IMR-90 (cell line): ENCODE results near the gene EHMT1. TPM values are rescaled to one million over a fixed set of nuclear protein-coding genes. Genes with fewer than 3 reads are reported as not detected.

Experiments used
- ATAC-seq: fragments of 200-7000 bp; cut with Tn5 transposase; 2 replicates; pipeline ENCODE4 v1.9.1; 2020; ENCODE audit warnings: low read depth, mild to moderate bottlenecking, moderate library complexity
- BruUV-seq: library from RNA; stranded (reverse); fragments of 400-500 nt; replicated peaks from 2 replicates; lab custom pipeline; 2021; lab: Mats Ljungman, UMichigan
- CTCF ChIA-PET: fragments of 300-600 bp; formaldehyde crosslinking; extraction: SDS; loops from one replicate; lab custom pipeline; 2021; ENCODE audit warnings: antibody characterized with exemption; lab: Yijun Ruan, JAX
- POLR2A ChIA-PET: fragments of 300-600 bp; sonication (Branson Sonifier 250); formaldehyde crosslinking; loops from one replicate; lab custom pipeline; 2022; ENCODE audit warnings: antibody characterized with exemption; ENCODE audit not compliant: unreplicated experiment; lab: Charles Lee
- DNase-seq: peaks from one replicate; pipeline ENCODE4 v3.0.0; 2013
- H2AFZ ChIP-seq: replicated peaks from 2 replicates; pipeline ENCODE3; 2013; ENCODE audit warnings: low read length, mild to moderate bottlenecking; ENCODE audit not compliant: poor library complexity
- H2AK5ac ChIP-seq: 2 replicates; pipeline ENCODE4 v1.6.1; 2013; ENCODE audit warnings: low read depth, low read length, inconsistent platforms
- H2AK9ac ChIP-seq: replicated peaks from 2 replicates; pipeline ENCODE3; 2013; ENCODE audit warnings: mild to moderate bottlenecking, low read depth, low read length, moderate library complexity; ENCODE audit not compliant: poor library complexity
- H2BK120ac ChIP-seq: 2 replicates; pipeline ENCODE4 v1.6.1; 2013; ENCODE audit warnings: low read depth, low read length, inconsistent platforms
- H2BK15ac ChIP-seq: 3 replicates; pipeline ENCODE4 v1.6.1; 2013; ENCODE audit warnings: low read depth, low read length, inconsistent platforms
- H2BK20ac ChIP-seq: 2 replicates; pipeline ENCODE4 v1.6.1; 2013; ENCODE audit warnings: low read depth, mild to moderate bottlenecking, inconsistent platforms, low read length, moderate library complexity
- H2BK5ac ChIP-seq: 2 replicates; pipeline ENCODE4 v1.6.1; 2013; ENCODE audit warnings: mild to moderate bottlenecking, low read depth, low read length, inconsistent platforms; ENCODE audit not compliant: poor library complexity, severe bottlenecking
- H3K14ac ChIP-seq: replicated peaks from 2 replicates; pipeline ENCODE4 v1.6.1; 2013; ENCODE audit warnings: low read depth, low read length, inconsistent platforms
- H3K18ac ChIP-seq: 2 replicates; pipeline ENCODE4 v1.6.1; 2013; ENCODE audit warnings: low read depth, low read length, control low read depth
- H3K23ac ChIP-seq: 2 replicates; pipeline ENCODE4 v1.6.1; 2013; ENCODE audit warnings: low read depth, low read length, inconsistent platforms
- H3K27ac ChIP-seq: 2 replicates; pipeline ENCODE4 v1.5.1; 2013; ENCODE audit warnings: mild to moderate bottlenecking, control low read depth, low read length; ENCODE audit not compliant: insufficient read depth
- H3K27me3 ChIP-seq: 2 replicates; pipeline ENCODE4 v1.6.1; 2013; ENCODE audit warnings: low read length; ENCODE audit not compliant: control insufficient read depth, insufficient read depth
- H3K36me3 ChIP-seq: 2 replicates; pipeline ENCODE4 v1.6.1; 2013; ENCODE audit warnings: low read length, mixed read lengths; ENCODE audit not compliant: control insufficient read depth, insufficient read depth
- H3K4ac ChIP-seq: 2 replicates; pipeline ENCODE4 v1.6.1; 2013; ENCODE audit warnings: low read depth, low read length, inconsistent platforms
- H3K4me1 ChIP-seq: 2 replicates; pipeline ENCODE4 v1.6.1; 2013; ENCODE audit warnings: low read length, mixed read lengths; ENCODE audit not compliant: control insufficient read depth, insufficient read depth
- H3K4me2 ChIP-seq: 2 replicates; pipeline ENCODE4 v1.6.1; 2013; ENCODE audit warnings: low read depth, mild to moderate bottlenecking, control low read depth, low read length, moderate library complexity
- H3K4me3 ChIP-seq: 2 replicates; pipeline ENCODE4 v1.5.1; 2013; ENCODE audit warnings: low read depth, mild to moderate bottlenecking, control low read depth, low read length, moderate library complexity; ENCODE audit not compliant: insufficient read depth
- H3K56ac ChIP-seq: 2 replicates; pipeline ENCODE4 v1.6.1; 2013; ENCODE audit warnings: low read length, inconsistent platforms; ENCODE audit not compliant: insufficient read depth; ENCODE audit errors: extremely low read depth
- H3K79me1 ChIP-seq, 2 experiments: 2 replicates each; pipeline ENCODE4 v1.6.1; 2013; ENCODE audit warnings: low read length in 2 of 2, inconsistent platforms in 1 of 2, low read depth in 1 of 2
- H3K9ac ChIP-seq: 2 replicates; pipeline ENCODE4 v1.6.1; 2013; ENCODE audit warnings: low read depth, low read length, control low read depth
- H3K9me1 ChIP-seq: 2 replicates; pipeline ENCODE4 v1.6.1; 2013; ENCODE audit warnings: low read length, inconsistent platforms; ENCODE audit not compliant: insufficient read depth
- H3K9me3 ChIP-seq: 2 replicates; pipeline ENCODE4 v1.6.1; 2013; ENCODE audit warnings: low read length; ENCODE audit not compliant: control insufficient read depth, insufficient read depth
- H4K20me1 ChIP-seq: 2 replicates; pipeline ENCODE4 v1.6.1; 2013; ENCODE audit warnings: low read length, inconsistent platforms; ENCODE audit not compliant: insufficient read depth
- H4K5ac ChIP-seq: 2 replicates; pipeline ENCODE4 v1.6.1; 2013; ENCODE audit warnings: mild to moderate bottlenecking, low read depth, low read length, control low read depth
- H4K8ac ChIP-seq, 2 experiments: 2 replicates each; pipeline ENCODE4 v1.6.1; 2013; ENCODE audit warnings: low read depth in 2 of 2, low read length in 2 of 2, control low read depth in 1 of 2, inconsistent platforms in 1 of 2
- H4K91ac ChIP-seq: 2 replicates; pipeline ENCODE4 v1.6.1; 2013; ENCODE audit warnings: low read depth, low read length, inconsistent platforms; ENCODE audit not compliant: insufficient read depth
- CEBPB ChIP-seq: IDR thresholded peaks from 2 replicates; pipeline ENCODE4 v1.6.1; 2012; ENCODE audit warnings: low read depth, low read length, improper control_type of control experiment
- CHD1 ChIP-seq: IDR thresholded peaks from 2 replicates; pipeline ENCODE4 v1.6.1; 2012; ENCODE audit warnings: low read depth, low read length, improper control_type of control experiment
- CTCF ChIP-seq: conservative IDR thresholded peaks from 2 replicates; pipeline ENCODE4 v1.5.1; 2012; ENCODE audit warnings: mild to moderate bottlenecking, low read depth, low read length, improper control_type of control experiment
- FOS ChIP-seq: fragments of 150-350 bp; IDR thresholded peaks from 2 replicates; pipeline ENCODE4 v1.6.1; 2016; ENCODE audit warnings: low read depth, low read length
- MAFK ChIP-seq: IDR thresholded peaks from 2 replicates; pipeline ENCODE4 v1.6.1; 2012; ENCODE audit warnings: low read depth, low read length, improper control_type of control experiment
- MAZ ChIP-seq: IDR thresholded peaks from 2 replicates; pipeline ENCODE4 v1.6.1; 2012; ENCODE audit warnings: low read depth, mild to moderate bottlenecking, low read length, improper control_type of control experiment, moderate library complexity, borderline replicate concordance
- MXI1 ChIP-seq: IDR thresholded peaks from 2 replicates; pipeline ENCODE4 v1.6.1; 2012; ENCODE audit warnings: low read depth, mild to moderate bottlenecking, low read length, moderate library complexity, borderline replicate concordance
- NFE2L2 ChIP-seq: fragments of 150-350 bp; IDR thresholded peaks from 2 replicates; pipeline ENCODE4 v1.6.1; 2016; ENCODE audit warnings: low read depth, mild to moderate bottlenecking, low read length
- POLR2A ChIP-seq: IDR thresholded peaks from 2 replicates; pipeline ENCODE4 v1.6.1; 2012; ENCODE audit warnings: mild to moderate bottlenecking, low read depth, low read length
- RAD21 ChIP-seq: IDR thresholded peaks from 2 replicates; pipeline ENCODE4 v1.6.1; 2012; ENCODE audit warnings: low read length, improper control_type of control experiment
- RFX5 ChIP-seq: IDR thresholded peaks from 2 replicates; pipeline ENCODE4 v1.8.0; 2012; ENCODE audit warnings: low read depth, mild to moderate bottlenecking, low read length, moderate library complexity
- SMC3 ChIP-seq: fragments of 150-350 bp; IDR thresholded peaks from 2 replicates; pipeline ENCODE4 v1.6.1; 2016; ENCODE audit warnings: low read depth, mild to moderate bottlenecking, antibody characterized with exemption, low read length, moderate library complexity
- WGBS, 2 experiments: methylation state at CpG; one replicate each; pipeline versions ENCODE4 v1.1.5 to v1.1.7; 2013; ENCODE audit warnings: missing lambda C conversion rate in 2 of 2; ENCODE audit not compliant: insufficient read length in 1 of 2; ENCODE audit errors: extremely low coverage in 2 of 2; 5-methylcytosine and 5-hydroxymethylcytosine counted together
- dilution Hi-C: fragments of 300-500 bp; cut with HindIII; formaldehyde crosslinking; loops from one replicate; pipeline ENCODE4 v1.14.3; 2018; ENCODE audit warnings: low sequenced_read_pairs; ENCODE audit not compliant: unreplicated experiment
- in situ Hi-C: fragments of 300-500 bp; cut with MboI; formaldehyde crosslinking; loops from 3 replicates; pipeline ENCODE4 v1.14.3; 2019; ENCODE audit warnings: low sequenced_read_pairs, inconsistent platforms, mixed read lengths
- intact Hi-C: fragments of 100-400 bp; cut with micrococcal nuclease; formaldehyde crosslinking; loops from 2 replicates; pipeline ENCODE4 v1.10.0; 2022
- polyA plus RNA-seq, 3 experiments: library from polyadenylated mRNA; depleted of rRNA; stranded (reverse); fragments of >200 nt; gene quantifications; 2 replicates each; pipeline ENCODE4 v1.2.3, GENCODE V29; 2012; ENCODE audit warnings: low replicate concordance in 1 of 3
- total RNA-seq: library from RNA; depleted of rRNA; stranded (reverse); fragments of >200 nt; gene quantifications from 2 replicates; pipeline ENCODE4 v1.2.3, GENCODE V29; 2012
- TF ChIP-seq, protein P1 (sequence below): fragments of 150-350 bp; IDR thresholded peaks from 2 replicates; pipeline ENCODE4 v1.6.1; 2017; ENCODE audit warnings: mild to moderate bottlenecking, antibody characterized with exemption, low read length, low read depth

Gene EHMT1
- total and polyA plus RNA-seq, 2 of the 4 experiments (the other 2 are of a cell fraction), result 32.8 to 35.1 TPM

GRCh38 chr9:137876781-137877386, 258.1 kb downstream of the EHMT1 start:
- no peak overlapping the region for H3K4me3 ChIP-seq

More at GRCh38 chr9:137876781-137877386, 258.1 kb downstream of the EHMT1 start:
- Histone ChIP-seq H4K91ac (no peak overlapping the region), H2AK5ac (no peak overlapping the region), H2BK15ac (no peak overlapping the region), H4K20me1 (no peaks in the 10 kb centered on the region), H3K27ac (no peak overlapping the region), H2BK20ac (no peak overlapping the region), H3K4me2 (no peak overlapping the region), H3K36me3 (no peaks in the 10 kb centered on the region), H2AK9ac (no peak overlapping the region), H2BK5ac (no peak overlapping the region), H3K14ac (no peak overlapping the region), H3K9ac (no peak overlapping the region), H3K79me1 (no peaks in the 10 kb centered on the region), H4K5ac (no peak overlapping the region), H3K18ac (no peak overlapping the region), H2BK120ac (no peak overlapping the region), H3K56ac (no peak overlapping the region), H3K9me3 (peaks cover 17% of the 10 kb centered on the region), H3K4me1 (no peaks in the 10 kb centered on the region), H3K27me3 (no peaks in the 10 kb centered on the region; the same call in 1 of the 2 replicates), H4K8ac (no peak overlapping the region), H3K4ac (no peak overlapping the region), H3K23ac (no peak overlapping the region), H3K9me1 (no peaks in the 10 kb centered on the region), H2AFZ (no peak overlapping the region)
- 38% methylated on average over 15 of the region's 47 CpGs; no CpG with 5 or more reads in 1 of the 2 experiments for WGBS, 2 experiments
- dilution Hi-C loops, result no loop called here
- intact Hi-C loops, result no loop called here
- ATAC-seq (no peak), DNase-seq (no peak)
- ChIA-PET CTCF (no interaction called here), POLR2A (no interaction called here)
- no peak for TF ChIP-seq SMC3
- TF ChIP-seq CTCF, result no peak
- TF ChIP-seq MAFK, result no peak
- TF ChIP-seq MXI1, result no peak
- no peak for TF ChIP-seq CEBPB
- no peak for TF ChIP-seq CHD1
- TF ChIP-seq RFX5, result no peak
- TF ChIP-seq, protein P1, sequence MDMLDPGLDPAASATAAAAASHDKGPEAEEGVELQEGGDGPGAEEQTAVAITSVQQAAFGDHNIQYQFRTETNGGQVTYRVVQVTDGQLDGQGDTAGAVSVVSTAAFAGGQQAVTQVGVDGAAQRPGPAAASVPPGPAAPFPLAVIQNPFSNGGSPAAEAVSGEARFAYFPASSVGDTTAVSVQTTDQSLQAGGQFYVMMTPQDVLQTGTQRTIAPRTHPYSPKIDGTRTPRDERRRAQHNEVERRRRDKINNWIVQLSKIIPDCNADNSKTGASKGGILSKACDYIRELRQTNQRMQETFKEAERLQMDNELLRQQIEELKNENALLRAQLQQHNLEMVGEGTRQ, result no peak
- TF ChIP-seq POLR2A, result no peak
- TF ChIP-seq FOS, result no peak
- no peak for TF ChIP-seq NFE2L2
- TF ChIP-seq RAD21, result no peak
- TF ChIP-seq MAZ, result no peak
- BruUV-seq, result no TSS peak
- in situ Hi-C loops, result no loop called here
